HEK293 (cell line): ENCODE results near the gene UPK3A.

Source experiments
- BCL6B ChIP-seq: fragments of 450-650 bp; formaldehyde crosslinking; IDR thresholded peaks from 2 replicates; pipeline ENCODE4 v1.5.1; 2017; ENCODE audit warnings: missing biosample characterization, missing genetic modification characterization
- EGR2 ChIP-seq: fragments of 450-650 bp; formaldehyde crosslinking; IDR thresholded peaks from 2 replicates; pipeline ENCODE4 v1.5.1; 2016; ENCODE audit warnings: low read depth, missing biosample characterization, missing genetic modification characterization
- ELK4 ChIP-seq: IDR thresholded peaks from 2 replicates; pipeline ENCODE4 v1.6.1; 2011; ENCODE audit warnings: mild to moderate bottlenecking, low read depth, low read length, borderline replicate concordance
- HIC1 ChIP-seq: fragments of 450-650 bp; formaldehyde crosslinking; IDR thresholded peaks from 2 replicates; pipeline ENCODE4 v1.5.1; 2016; ENCODE audit warnings: missing biosample characterization, missing genetic modification characterization
- HOXD13 ChIP-seq: sonication (generic); formaldehyde crosslinking; IDR thresholded peaks from 2 replicates; pipeline ENCODE4 v1.8.0; 2022; ENCODE audit warnings: missing genetic modification reagents, borderline replicate concordance
- IKZF3 ChIP-seq: fragments of 450-650 bp; IDR thresholded peaks from 2 replicates; pipeline ENCODE4 v1.5.0; 2018; ENCODE audit warnings: missing biosample characterization, mild to moderate bottlenecking, missing genetic modification characterization, moderate library complexity
- KLF10 ChIP-seq: fragments of 450-650 bp; IDR thresholded peaks from 2 replicates; pipeline ENCODE4 v1.5.1; 2018; ENCODE audit warnings: missing biosample characterization, mild to moderate bottlenecking, missing genetic modification characterization
- KLF9 ChIP-seq: fragments of 450-650 bp; formaldehyde crosslinking; IDR thresholded peaks from 2 replicates; pipeline ENCODE4 v1.5.1; 2016; ENCODE audit warnings: missing biosample characterization, missing genetic modification characterization, low read depth
- PRDM10 ChIP-seq: fragments of 450-650 bp; formaldehyde crosslinking; IDR thresholded peaks from 2 replicates; pipeline ENCODE4 v1.5.1; 2016; ENCODE audit warnings: missing biosample characterization, missing genetic modification characterization
- PRDM4 ChIP-seq: fragments of 450-650 bp; formaldehyde crosslinking; IDR thresholded peaks from 2 replicates; pipeline ENCODE4 v1.5.1; 2017; ENCODE audit warnings: missing biosample characterization, missing genetic modification characterization
- ZBTB17 ChIP-seq: fragments of 450-650 bp; formaldehyde crosslinking; IDR thresholded peaks from 2 replicates; pipeline ENCODE4 v1.5.1; 2016; ENCODE audit warnings: missing biosample characterization, missing genetic modification characterization
- ZIC2 ChIP-seq: fragments of 450-650 bp; formaldehyde crosslinking; IDR thresholded peaks from 2 replicates; pipeline ENCODE4 v1.5.1; 2016; ENCODE audit warnings: missing biosample characterization, missing genetic modification characterization
- ZNF2 ChIP-seq: fragments of 450-650 bp; formaldehyde crosslinking; IDR thresholded peaks from 2 replicates; pipeline ENCODE4 v1.5.1; 2016; ENCODE audit warnings: missing biosample characterization, missing genetic modification characterization
- ZNF488 ChIP-seq: fragments of 450-650 bp; formaldehyde crosslinking; IDR thresholded peaks from 2 replicates; pipeline ENCODE4 v1.5.1; 2016; ENCODE audit warnings: missing biosample characterization, missing genetic modification characterization

Gene UPK3A

DNA sequence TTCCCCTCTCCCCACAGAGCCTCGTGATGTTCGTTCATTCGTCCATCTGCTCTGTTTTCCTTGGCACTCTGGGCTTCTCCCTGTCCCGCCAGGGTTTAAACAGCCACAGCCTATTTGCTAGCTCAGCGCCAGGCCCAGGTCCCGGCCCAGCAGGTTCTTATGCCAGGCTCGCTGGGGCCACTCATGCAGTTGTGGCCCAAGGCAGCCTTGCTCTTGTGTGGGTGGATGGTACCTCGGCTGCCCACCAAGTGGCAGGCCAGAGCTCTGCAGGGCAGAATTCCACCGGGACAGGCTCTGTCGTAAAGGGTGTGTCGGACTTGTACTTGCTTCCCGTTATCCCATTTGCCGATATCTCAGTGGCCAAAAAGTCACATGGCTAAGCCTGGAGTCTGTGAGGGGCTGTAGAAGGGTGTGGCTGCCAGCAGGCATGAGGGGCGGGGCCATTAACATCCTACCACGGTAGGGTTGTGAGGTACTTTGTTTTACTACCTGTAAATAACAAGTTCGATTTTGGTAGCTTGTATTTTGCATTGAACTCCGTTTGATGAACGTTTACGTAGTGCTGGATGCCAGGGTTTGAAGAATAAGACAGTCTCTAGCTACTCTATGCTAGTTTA, 32.9 kb downstream of the UPK3A start (continued):
- TF ChIP-seq ZBTB17 (peak; percentile 75), ZNF2 (tag by site-specific recombination) (no peak), HIC1 (tag by site-specific recombination) (peak; percentile 43; the same call in 1 of the 2 replicates), ELK4 (no peak), IKZF3 (tag by site-specific recombination) (peak; percentile 35; the same call in 1 of the 2 replicates), BCL6B (no peak), ZNF488 (tag by site-specific recombination) (no peak), EGR2 (tag by site-specific recombination) (0 out of 2 replicates have a peak, but pooled peaks have one; percentile 20), HOXD13 (CRISPR knock-in tag) (no peak), PRDM10 (tag by site-specific recombination) (no peak), KLF10 (tag by site-specific recombination) (peak; percentile 96), KLF9 (tag by site-specific recombination) (peak; percentile 88), PRDM4 (0 out of 2 replicates have a peak, but pooled peaks have one; percentile 11), ZIC2 (peak; percentile 42; the same call in 1 of the 2 replicates)
